GM23338 (cell line): ENCODE data around the gene SPATC1L. TPM values are rescaled to one million over a fixed set of nuclear protein-coding genes. Genes with fewer than 3 reads are reported as not detected.
A peak's percentile ranks its signal among the peaks of the same experiment; 100 is the strongest.

Experiments
- ATAC-seq: fragments of 200-7000 bp; cut with Tn5 transposase; 3 replicates; pipeline ENCODE4 v1.9.1; 2020
- DNase-seq: peaks from one replicate; pipeline ENCODE4 v3.0.0-alpha.2; 2015; ENCODE audit warnings: low spot score
- H2AFZ ChIP-seq: fragments of 200-600 bp; sonication (generic); 2 replicates; pipeline ENCODE4 v1.8.0; 2016; ENCODE audit warnings: antibody characterized with exemption, mild to moderate bottlenecking, moderate library complexity
- H3F3A ChIP-seq: fragments of 200-600 bp; sonication (generic); replicated peaks from 2 replicates; pipeline ENCODE4 v1.8.0; 2017; ENCODE audit warnings: antibody characterized with exemption, mixed run types, low read depth
- H3K27ac ChIP-seq: fragments of 200-600 bp; sonication (generic); 2 replicates; pipeline ENCODE4 v1.6.1; 2016; ENCODE audit warnings: low read depth
- H3K27me3 ChIP-seq: fragments of 200-600 bp; sonication (generic); 2 replicates; pipeline ENCODE4 v1.8.0; 2016; ENCODE audit warnings: mild to moderate bottlenecking, mixed run types, moderate library complexity; ENCODE audit not compliant: insufficient read depth
- H3K36me3 ChIP-seq: fragments of 200-600 bp; sonication (generic); 2 replicates; pipeline ENCODE4 v1.8.0; 2016; ENCODE audit warnings: mild to moderate bottlenecking; ENCODE audit not compliant: insufficient read depth
- H3K4me1 ChIP-seq: fragments of 200-600 bp; sonication (generic); 2 replicates; pipeline ENCODE4 v1.8.0; 2016; ENCODE audit warnings: mild to moderate bottlenecking, moderate library complexity; ENCODE audit not compliant: insufficient read depth
- H3K4me2 ChIP-seq: fragments of 200-600 bp; sonication (generic); 2 replicates; pipeline ENCODE4 v1.7.1; 2017; ENCODE audit warnings: mixed run types
- H3K4me3 ChIP-seq: fragments of 200-600 bp; sonication (generic); 2 replicates; pipeline ENCODE4 v1.6.1; 2016; ENCODE audit warnings: mixed run types
- H3K79me2 ChIP-seq: fragments of 200-600 bp; sonication (generic); replicated peaks from 2 replicates; pipeline ENCODE4 v1.8.0; 2017; ENCODE audit warnings: mild to moderate bottlenecking; ENCODE audit not compliant: insufficient read depth
- H3K9me2 ChIP-seq: fragments of 200-600 bp; sonication (generic); 2 replicates; pipeline ENCODE4 v1.8.0; 2017; ENCODE audit not compliant: insufficient read depth
- H4K20me1 ChIP-seq: fragments of 200-600 bp; sonication (generic); replicated peaks from 2 replicates; pipeline ENCODE4 v1.8.0; 2017; ENCODE audit warnings: mild to moderate bottlenecking; ENCODE audit not compliant: insufficient read depth
- H3K27ac Mint-ChIP-seq: 2 replicates; pipeline ENCODE4 v1.8.0; 2020; ENCODE audit warnings: inconsistent platforms, mild to moderate bottlenecking, moderate library complexity, mixed read lengths
- H3K27me3 Mint-ChIP-seq: 3 replicates; pipeline ENCODE4 v1.8.0; 2022; ENCODE audit warnings: low read depth, mild to moderate bottlenecking, moderate library complexity, mixed read lengths, inconsistent platforms; ENCODE audit not compliant: insufficient read depth, poor library complexity
- H3K36me3 Mint-ChIP-seq: 3 replicates; pipeline ENCODE4 v1.8.0; 2021; ENCODE audit warnings: low read depth, mild to moderate bottlenecking, inconsistent platforms, moderate library complexity, mixed read lengths
- H3K4me1 Mint-ChIP-seq: 3 replicates; pipeline ENCODE4 v1.8.0; 2020; ENCODE audit warnings: mild to moderate bottlenecking, inconsistent platforms, mixed read lengths
- H3K4me3 Mint-ChIP-seq: 3 replicates; pipeline ENCODE4 v1.8.0; 2021; ENCODE audit warnings: moderate library complexity, mild to moderate bottlenecking, inconsistent platforms, mixed read lengths
- H3K9me3 Mint-ChIP-seq: 3 replicates; pipeline ENCODE4 v1.8.0; 2020; ENCODE audit warnings: moderate library complexity, mild to moderate bottlenecking, inconsistent platforms, mixed read lengths
- CREB1 ChIP-seq: fragments of 250-450 bp; sonication (Bioruptor Pico); IDR thresholded peaks from 2 replicates; pipeline ENCODE4 v1.5.0; 2020; ENCODE audit warnings: low read depth, mild to moderate bottlenecking, moderate library complexity
- EZH2 ChIP-seq: fragments of 200-600 bp; sonication (generic); IDR thresholded peaks from one replicate; pipeline ENCODE4 v1.8.0; 2017; ENCODE audit warnings: antibody characterized with exemption, mild to moderate bottlenecking, low read depth; ENCODE audit not compliant: unreplicated experiment
- EZH2phosphoT487 ChIP-seq: fragments of 200-600 bp; sonication (generic); IDR thresholded peaks from one replicate; pipeline ENCODE4 v1.8.1; 2018; ENCODE audit warnings: antibody characterized with exemption; ENCODE audit not compliant: unreplicated experiment
- JUNB ChIP-seq: IDR thresholded peaks from one replicate; pipeline ENCODE4 v1.6.1; 2016; ENCODE audit warnings: antibody characterized with exemption; ENCODE audit not compliant: unreplicated experiment
- NANOG ChIP-seq: IDR thresholded peaks from 2 replicates; pipeline ENCODE4 v1.6.1; 2016; ENCODE audit warnings: antibody characterized with exemption, borderline replicate concordance
- POLR2AphosphoS5 ChIP-seq: IDR thresholded peaks from 2 replicates; pipeline ENCODE4 v1.6.1; 2016; ENCODE audit warnings: antibody characterized with exemption, low read depth
- STAT1 ChIP-seq: IDR thresholded peaks from one replicate; pipeline ENCODE4 v1.6.1; 2016; ENCODE audit warnings: antibody characterized with exemption; ENCODE audit not compliant: unreplicated experiment
- ZNF114 ChIP-seq: fragments of 250-450 bp; sonication (Bioruptor Pico); IDR thresholded peaks from 2 replicates; pipeline ENCODE4 v1.5.0; 2020; ENCODE audit warnings: mild to moderate bottlenecking, moderate library complexity
- ZNF331 ChIP-seq: fragments of 250-450 bp; sonication (Bioruptor Pico); IDR thresholded peaks from 2 replicates; pipeline ENCODE4 v1.5.0; 2020; ENCODE audit warnings: low read depth, mild to moderate bottlenecking, moderate library complexity
- polyA plus RNA-seq: library from polyadenylated mRNA; unstranded; fragments of >200 nt; fragmentation: Nextera tagmentation; extraction: Ambion mirVana; gene quantifications from 2 replicates; pipeline ENCODE4 v1.2.1, GENCODE V29; 2016
- total RNA-seq: library from RNA; depleted of rRNA; stranded (reverse); fragments of >200 nt; shearing (Covaris generic); gene quantifications from 2 replicates; pipeline ENCODE4 v1.2.3, GENCODE V29; 2014
- TF ChIP-seq, protein P1 (sequence below), 2 experiments: fragments of 200-600 bp in 1 of 2; sonication (generic) in 1 of 2; conservative IDR thresholded peaks; 2 replicates each; pipeline versions ENCODE4 v1.5.1 to v1.6.1; 2016 to 2017; ENCODE audit warnings: antibody characterized with exemption in 2 of 2, low read depth in 2 of 2, mild to moderate bottlenecking in 2 of 2, moderate library complexity in 1 of 2
- TF ChIP-seq, protein P2 (sequence below): IDR thresholded peaks from 2 replicates; pipeline ENCODE4 v1.6.1; 2016; ENCODE audit warnings: antibody characterized with exemption
- TF ChIP-seq, protein P3 (sequence below): fragments of 250-450 bp; sonication (Bioruptor Pico); IDR thresholded peaks from 2 replicates; pipeline ENCODE4 v1.5.0; 2020; ENCODE audit warnings: mild to moderate bottlenecking, moderate library complexity
- TF ChIP-seq, protein P4 (sequence below): IDR thresholded peaks from one replicate; pipeline ENCODE4 v1.6.1; 2018; ENCODE audit warnings: antibody characterized with exemption; ENCODE audit not compliant: unreplicated experiment

The SPATC1L gene
- total and polyA plus RNA-seq, 2 experiments from 2014 or later = 37.6 to 70.2 TPM

DNA sequence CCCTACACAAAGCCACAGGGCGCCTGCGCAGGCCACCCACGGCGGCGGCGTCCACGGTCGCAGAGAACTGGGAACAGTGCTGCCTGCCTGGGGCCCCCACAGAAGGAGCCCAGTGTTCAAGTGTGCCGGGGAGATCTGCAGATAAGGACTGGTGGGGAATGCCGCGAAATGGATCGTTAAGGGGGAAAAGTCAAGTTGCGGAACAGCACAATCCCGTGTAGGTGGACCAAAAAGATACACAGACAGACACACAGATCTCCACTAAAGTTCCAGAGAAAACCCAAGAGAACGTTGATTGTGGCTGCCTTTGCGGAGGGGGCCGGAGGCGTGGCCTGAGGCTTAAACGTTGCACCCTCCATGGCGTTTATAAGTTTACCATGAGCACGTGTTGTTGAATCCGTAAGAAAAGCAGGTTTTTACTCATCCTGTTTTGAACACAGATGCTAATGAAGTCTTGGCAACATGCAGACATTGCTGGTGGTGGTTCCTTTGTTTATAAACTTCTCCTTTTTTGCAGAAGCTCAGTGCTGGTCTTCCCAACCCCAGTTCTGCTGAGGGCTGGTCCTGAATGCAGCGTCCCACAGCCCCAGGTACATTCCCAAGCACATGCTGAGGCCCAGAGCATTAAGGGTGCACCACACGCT lies 4.1 kb downstream of the SPATC1L start:
- peak overlapping the region; percentile 63; the same call in 1 of the 2 replicates for H3K27ac ChIP-seq
- H3K9me2 ChIP-seq = no peaks in the 10 kb centered on the region
- peaks cover 1% of the 10 kb centered on the region; the same call in 1 of the 2 replicates for H3K4me1 ChIP-seq
- H3K27ac Mint-ChIP-seq = peak overlapping the region; percentile 82
- H3K27me3 Mint-ChIP-seq = peaks cover 5% of the 10 kb centered on the region
- ATAC-seq (peak; percentile 4; the same call in 2 of the 3 replicates), DNase-seq (no peak)
- peaks cover 19% of the 10 kb centered on the region for H3K36me3 Mint-ChIP-seq
- H3K4me3 ChIP-seq = no peak overlapping the region
- H3K27me3 ChIP-seq = no peaks in the 10 kb centered on the region
- no peak for TF ChIP-seq STAT1
- no peak for TF ChIP-seq ZNF331 (CRISPR knock-in tag)
- no peak for TF ChIP-seq NANOG
- TF ChIP-seq CREB1 (CRISPR knock-in tag) = no peak
- TF ChIP-seq, protein P1, sequence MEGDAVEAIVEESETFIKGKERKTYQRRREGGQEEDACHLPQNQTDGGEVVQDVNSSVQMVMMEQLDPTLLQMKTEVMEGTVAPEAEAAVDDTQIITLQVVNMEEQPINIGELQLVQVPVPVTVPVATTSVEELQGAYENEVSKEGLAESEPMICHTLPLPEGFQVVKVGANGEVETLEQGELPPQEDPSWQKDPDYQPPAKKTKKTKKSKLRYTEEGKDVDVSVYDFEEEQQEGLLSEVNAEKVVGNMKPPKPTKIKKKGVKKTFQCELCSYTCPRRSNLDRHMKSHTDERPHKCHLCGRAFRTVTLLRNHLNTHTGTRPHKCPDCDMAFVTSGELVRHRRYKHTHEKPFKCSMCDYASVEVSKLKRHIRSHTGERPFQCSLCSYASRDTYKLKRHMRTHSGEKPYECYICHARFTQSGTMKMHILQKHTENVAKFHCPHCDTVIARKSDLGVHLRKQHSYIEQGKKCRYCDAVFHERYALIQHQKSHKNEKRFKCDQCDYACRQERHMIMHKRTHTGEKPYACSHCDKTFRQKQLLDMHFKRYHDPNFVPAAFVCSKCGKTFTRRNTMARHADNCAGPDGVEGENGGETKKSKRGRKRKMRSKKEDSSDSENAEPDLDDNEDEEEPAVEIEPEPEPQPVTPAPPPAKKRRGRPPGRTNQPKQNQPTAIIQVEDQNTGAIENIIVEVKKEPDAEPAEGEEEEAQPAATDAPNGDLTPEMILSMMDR (conservative IDR thresholded peaks at IDR 0.05; ENCODE audit: low read depth in 2 of 2) = no peak
- TF ChIP-seq EZH2 = no peak
- TF ChIP-seq, protein P2, sequence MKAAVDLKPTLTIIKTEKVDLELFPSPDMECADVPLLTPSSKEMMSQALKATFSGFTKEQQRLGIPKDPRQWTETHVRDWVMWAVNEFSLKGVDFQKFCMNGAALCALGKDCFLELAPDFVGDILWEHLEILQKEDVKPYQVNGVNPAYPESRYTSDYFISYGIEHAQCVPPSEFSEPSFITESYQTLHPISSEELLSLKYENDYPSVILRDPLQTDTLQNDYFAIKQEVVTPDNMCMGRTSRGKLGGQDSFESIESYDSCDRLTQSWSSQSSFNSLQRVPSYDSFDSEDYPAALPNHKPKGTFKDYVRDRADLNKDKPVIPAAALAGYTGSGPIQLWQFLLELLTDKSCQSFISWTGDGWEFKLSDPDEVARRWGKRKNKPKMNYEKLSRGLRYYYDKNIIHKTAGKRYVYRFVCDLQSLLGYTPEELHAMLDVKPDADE = no peak
- TF ChIP-seq ZNF114 (CRISPR knock-in tag) = no peak
- TF ChIP-seq, protein P3, sequence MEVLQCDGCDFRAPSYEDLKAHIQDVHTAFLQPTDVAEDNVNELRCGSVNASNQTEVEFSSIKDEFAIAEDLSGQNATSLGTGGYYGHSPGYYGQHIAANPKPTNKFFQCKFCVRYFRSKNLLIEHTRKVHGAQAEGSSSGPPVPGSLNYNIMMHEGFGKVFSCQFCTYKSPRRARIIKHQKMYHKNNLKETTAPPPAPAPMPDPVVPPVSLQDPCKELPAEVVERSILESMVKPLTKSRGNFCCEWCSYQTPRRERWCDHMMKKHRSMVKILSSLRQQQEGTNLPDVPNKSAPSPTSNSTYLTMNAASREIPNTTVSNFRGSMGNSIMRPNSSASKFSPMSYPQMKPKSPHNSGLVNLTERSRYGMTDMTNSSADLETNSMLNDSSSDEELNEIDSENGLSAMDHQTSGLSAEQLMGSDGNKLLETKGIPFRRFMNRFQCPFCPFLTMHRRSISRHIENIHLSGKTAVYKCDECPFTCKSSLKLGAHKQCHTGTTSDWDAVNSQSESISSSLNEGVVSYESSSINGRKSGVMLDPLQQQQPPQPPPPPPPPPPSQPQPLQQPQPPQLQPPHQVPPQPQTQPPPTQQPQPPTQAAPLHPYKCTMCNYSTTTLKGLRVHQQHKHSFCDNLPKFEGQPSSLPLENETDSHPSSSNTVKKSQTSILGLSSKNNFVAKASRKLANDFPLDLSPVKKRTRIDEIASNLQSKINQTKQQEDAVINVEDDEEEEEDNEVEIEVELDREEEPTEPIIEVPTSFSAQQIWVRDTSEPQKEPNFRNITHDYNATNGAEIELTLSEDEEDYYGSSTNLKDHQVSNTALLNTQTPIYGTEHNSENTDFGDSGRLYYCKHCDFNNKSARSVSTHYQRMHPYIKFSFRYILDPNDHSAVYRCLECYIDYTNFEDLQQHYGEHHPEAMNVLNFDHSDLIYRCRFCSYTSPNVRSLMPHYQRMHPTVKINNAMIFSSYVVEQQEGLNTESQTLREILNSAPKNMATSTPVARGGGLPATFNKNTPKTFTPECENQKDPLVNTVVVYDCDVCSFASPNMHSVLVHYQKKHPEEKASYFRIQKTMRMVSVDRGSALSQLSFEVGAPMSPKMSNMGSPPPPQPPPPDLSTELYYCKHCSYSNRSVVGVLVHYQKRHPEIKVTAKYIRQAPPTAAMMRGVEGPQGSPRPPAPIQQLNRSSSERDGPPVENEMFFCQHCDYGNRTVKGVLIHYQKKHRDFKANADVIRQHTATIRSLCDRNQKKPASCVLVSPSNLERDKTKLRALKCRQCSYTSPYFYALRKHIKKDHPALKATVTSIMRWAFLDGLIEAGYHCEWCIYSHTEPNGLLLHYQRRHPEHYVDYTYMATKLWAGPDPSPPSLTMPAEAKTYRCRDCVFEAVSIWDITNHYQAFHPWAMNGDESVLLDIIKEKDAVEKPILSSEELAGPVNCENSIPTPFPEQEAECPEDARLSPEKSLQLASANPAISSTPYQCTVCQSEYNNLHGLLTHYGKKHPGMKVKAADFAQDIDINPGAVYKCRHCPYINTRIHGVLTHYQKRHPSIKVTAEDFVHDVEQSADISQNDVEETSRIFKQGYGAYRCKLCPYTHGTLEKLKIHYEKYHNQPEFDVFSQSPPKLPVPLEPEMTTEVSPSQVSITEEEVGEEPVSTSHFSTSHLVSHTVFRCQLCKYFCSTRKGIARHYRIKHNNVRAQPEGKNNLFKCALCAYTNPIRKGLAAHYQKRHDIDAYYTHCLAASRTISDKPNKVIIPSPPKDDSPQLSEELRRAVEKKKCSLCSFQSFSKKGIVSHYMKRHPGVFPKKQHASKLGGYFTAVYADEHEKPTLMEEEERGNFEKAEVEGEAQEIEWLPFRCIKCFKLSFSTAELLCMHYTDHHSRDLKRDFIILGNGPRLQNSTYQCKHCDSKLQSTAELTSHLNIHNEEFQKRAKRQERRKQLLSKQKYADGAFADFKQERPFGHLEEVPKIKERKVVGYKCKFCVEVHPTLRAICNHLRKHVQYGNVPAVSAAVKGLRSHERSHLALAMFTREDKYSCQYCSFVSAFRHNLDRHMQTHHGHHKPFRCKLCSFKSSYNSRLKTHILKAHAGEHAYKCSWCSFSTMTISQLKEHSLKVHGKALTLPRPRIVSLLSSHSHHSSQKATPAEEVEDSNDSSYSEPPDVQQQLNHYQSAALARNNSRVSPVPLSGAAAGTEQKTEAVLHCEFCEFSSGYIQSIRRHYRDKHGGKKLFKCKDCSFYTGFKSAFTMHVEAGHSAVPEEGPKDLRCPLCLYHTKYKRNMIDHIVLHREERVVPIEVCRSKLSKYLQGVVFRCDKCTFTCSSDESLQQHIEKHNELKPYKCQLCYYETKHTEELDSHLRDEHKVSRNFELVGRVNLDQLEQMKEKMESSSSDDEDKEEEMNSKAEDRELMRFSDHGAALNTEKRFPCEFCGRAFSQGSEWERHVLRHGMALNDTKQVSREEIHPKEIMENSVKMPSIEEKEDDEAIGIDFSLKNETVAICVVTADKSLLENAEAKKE (CRISPR knock-in tag) = no peak
- TF ChIP-seq POLR2AphosphoS5 = no peak
- TF ChIP-seq EZH2phosphoT487 = no peak
- TF ChIP-seq JUNB = no peak
- TF ChIP-seq, protein P4, sequence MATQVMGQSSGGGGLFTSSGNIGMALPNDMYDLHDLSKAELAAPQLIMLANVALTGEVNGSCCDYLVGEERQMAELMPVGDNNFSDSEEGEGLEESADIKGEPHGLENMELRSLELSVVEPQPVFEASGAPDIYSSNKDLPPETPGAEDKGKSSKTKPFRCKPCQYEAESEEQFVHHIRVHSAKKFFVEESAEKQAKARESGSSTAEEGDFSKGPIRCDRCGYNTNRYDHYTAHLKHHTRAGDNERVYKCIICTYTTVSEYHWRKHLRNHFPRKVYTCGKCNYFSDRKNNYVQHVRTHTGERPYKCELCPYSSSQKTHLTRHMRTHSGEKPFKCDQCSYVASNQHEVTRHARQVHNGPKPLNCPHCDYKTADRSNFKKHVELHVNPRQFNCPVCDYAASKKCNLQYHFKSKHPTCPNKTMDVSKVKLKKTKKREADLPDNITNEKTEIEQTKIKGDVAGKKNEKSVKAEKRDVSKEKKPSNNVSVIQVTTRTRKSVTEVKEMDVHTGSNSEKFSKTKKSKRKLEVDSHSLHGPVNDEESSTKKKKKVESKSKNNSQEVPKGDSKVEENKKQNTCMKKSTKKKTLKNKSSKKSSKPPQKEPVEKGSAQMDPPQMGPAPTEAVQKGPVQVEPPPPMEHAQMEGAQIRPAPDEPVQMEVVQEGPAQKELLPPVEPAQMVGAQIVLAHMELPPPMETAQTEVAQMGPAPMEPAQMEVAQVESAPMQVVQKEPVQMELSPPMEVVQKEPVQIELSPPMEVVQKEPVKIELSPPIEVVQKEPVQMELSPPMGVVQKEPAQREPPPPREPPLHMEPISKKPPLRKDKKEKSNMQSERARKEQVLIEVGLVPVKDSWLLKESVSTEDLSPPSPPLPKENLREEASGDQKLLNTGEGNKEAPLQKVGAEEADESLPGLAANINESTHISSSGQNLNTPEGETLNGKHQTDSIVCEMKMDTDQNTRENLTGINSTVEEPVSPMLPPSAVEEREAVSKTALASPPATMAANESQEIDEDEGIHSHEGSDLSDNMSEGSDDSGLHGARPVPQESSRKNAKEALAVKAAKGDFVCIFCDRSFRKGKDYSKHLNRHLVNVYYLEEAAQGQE = no peak
- H3K9me3 Mint-ChIP-seq = peaks cover 8% of the 10 kb centered on the region; the same call in 1 of the 3 replicates
- peaks cover 16% of the 10 kb centered on the region for H3K4me1 Mint-ChIP-seq
- no peak overlapping the region for H3K4me2 ChIP-seq
- H2AFZ ChIP-seq = no peak overlapping the region
- no peaks in the 10 kb centered on the region for H3F3A ChIP-seq
- H4K20me1 ChIP-seq = 0 out of 2 replicates have a peak, but pooled peaks cover 13% of the 10 kb centered on the region
- H3K36me3 ChIP-seq = no peaks in the 10 kb centered on the region
- peaks cover 51% of the 10 kb centered on the region for H3K79me2 ChIP-seq
- H3K4me3 Mint-ChIP-seq = peak overlapping the region; percentile 7; the same call in 1 of the 3 replicates
